Activated CD8-positive, alpha-beta memory T cell treated with anti-CD3 and anti-CD28 coated beads for 1 hour (primary cell): ENCODE data around the gene TOMM70.
"Not testable (repeated sequence)": the region's sequence is repeated elsewhere in the genome, so short reads cannot be mapped to it uniquely, and the experiment has no call there.

Experiments
- DNase-seq, 2 donors: peaks; one replicate each; pipeline ENCODE4 v3.0.0-alpha.2; 2020; ENCODE audit warnings: low read depth in 1 of 2; ENCODE audit errors: extremely low read depth in 1 of 2

TOMM70 gene

GRCh38 chr3:100329800-100330489 lies 70.9 kb downstream of the TOMM70 start:
- DNase-seq = no peak

- not testable (repeated sequence) for DNase-seq
Measured at GRCh38 chr3:100327377-100327776, 73.5 kb downstream of the TOMM70 start.

- no peak for DNase-seq
Measured at GRCh38 chr3:100325827-100326226, 75.1 kb downstream of the TOMM70 start.

GRCh38 chr3:100324044-100324443 lies 76.8 kb downstream of the TOMM70 start:
- DNase-seq = no peak

GRCh38 chr3:100319951-100320350 lies 80.9 kb downstream of the TOMM70 start:
- no peak for DNase-seq

GRCh38 chr3:100317912-100318311 lies 83.0 kb downstream of the TOMM70 start:
- DNase-seq = no peak

GRCh38 chr3:100316641-100317069 lies 84.2 kb downstream of the TOMM70 start:
- no peak for DNase-seq
